Daoy (cell line): Measurements from ENCODE around the gene C11orf52. TPM values are rescaled to one million over a fixed set of nuclear protein-coding genes. Genes with fewer than 3 reads are reported as not detected.

Source experiments
- DNase-seq: peaks from one replicate; pipeline ENCODE4 v3.0.0-alpha.2; 2015; ENCODE audit warnings: low read depth
- total RNA-seq: library from RNA; depleted of rRNA; stranded (reverse); fragments of >200 nt; shearing (Covaris generic); gene quantifications from 2 replicates; pipeline ENCODE4 v1.2.3, GENCODE V29; 2014

Gene C11orf52
- total RNA-seq, 1 experiment from 2014 or later = not detected

- DNase-seq = peak; percentile 49
Measured at GRCh38 chr11:111938687-111939160, 20.0 kb downstream of the C11orf52 start.

- peak; percentile 88 for DNase-seq
Measured at GRCh38 chr11:111939836-111940604, 21.3 kb downstream of the C11orf52 start.

GRCh38 chr11:111941963-111942362 lies 23.2 kb downstream of the C11orf52 start:
- peak; percentile 54 for DNase-seq

- DNase-seq = peak; percentile 53
Measured at GRCh38 chr11:111942829-111943228, 24.1 kb downstream of the C11orf52 start.

- peak; percentile 45 for DNase-seq
Measured at GRCh38 chr11:111944139-111944538, 25.4 kb downstream of the C11orf52 start.

GRCh38 chr11:111944651-111945051 lies 25.9 kb downstream of the C11orf52 start:
- peak; percentile 77 for DNase-seq

GRCh38 chr11:111945198-111945597 lies 26.5 kb downstream of the C11orf52 start:
- DNase-seq = peak; percentile 36

GRCh38 chr11:111946499-111946898 lies 27.8 kb downstream of the C11orf52 start:
- DNase-seq = no peak

- DNase-seq = no peak
Measured at GRCh38 chr11:111947143-111947542, 28.4 kb downstream of the C11orf52 start.

- DNase-seq = no peak
Measured at GRCh38 chr11:111949519-111950426, 31.1 kb downstream of the C11orf52 start.

- no peak for DNase-seq
Measured at GRCh38 chr11:111951565-111951964, 32.9 kb downstream of the C11orf52 start.

GRCh38 chr11:111954154-111954553 lies 35.4 kb downstream of the C11orf52 start:
- DNase-seq = no peak

- DNase-seq = no peak
Measured at GRCh38 chr11:111957663-111958444, 39.1 kb downstream of the C11orf52 start.

GRCh38 chr11:111960916-111961315 lies 42.2 kb downstream of the C11orf52 start:
- DNase-seq = no peak

- DNase-seq = no peak
Measured at GRCh38 chr11:111961389-111962300, 42.9 kb downstream of the C11orf52 start.

- no peak for DNase-seq
Measured at GRCh38 chr11:111963931-111964340, 45.2 kb downstream of the C11orf52 start.

GRCh38 chr11:111966678-111967077 lies 48.0 kb downstream of the C11orf52 start:
- DNase-seq = no peak

- DNase-seq = no peak
Measured at GRCh38 chr11:111967649-111968048, 48.9 kb downstream of the C11orf52 start.

GRCh38 chr11:111969344-111969743 lies 50.6 kb downstream of the C11orf52 start:
- no peak for DNase-seq

- no peak for DNase-seq
Measured at GRCh38 chr11:111974446-111974845, 55.7 kb downstream of the C11orf52 start.
